Measurements from ENCODE around the gene MRPS15.

DNA sequence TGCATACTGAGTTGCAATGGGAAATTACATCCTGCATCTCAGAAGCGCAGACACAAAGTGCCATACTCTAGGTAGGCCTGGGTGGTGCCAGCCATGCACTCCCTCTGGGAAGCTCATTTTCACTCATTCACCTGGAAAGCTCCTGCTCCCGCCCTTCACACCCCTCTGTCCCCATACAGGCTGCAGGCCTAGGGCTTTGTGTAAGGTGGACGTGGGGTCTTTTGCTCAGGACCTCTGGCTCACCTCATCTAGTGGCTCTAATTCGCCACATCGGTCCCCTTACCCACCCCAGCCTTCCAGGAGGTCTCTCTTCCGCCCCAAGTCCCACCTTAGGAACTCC lies 751 bp downstream of the MRPS15 start:
- TF ChIP-seq POLR2AphosphoS5 (IDR thresholded peaks at IDR 0.05; ENCODE audit: borderline replicate concordance, low read depth, low read length) (no peak), EZH2 (IDR thresholded peaks at IDR 0.05) (no peak), FOXP2 (optimal IDR thresholded peaks at IDR 0.05; ENCODE audit: control extremely low read depth, extremely low read length, insufficient read depth) (no peak)

Measured in SK-N-MC (cell line).